Spleen (tissue), 11 donors: ENCODE data around the gene KLF6. TPM values are rescaled to one million over a fixed set of nuclear protein-coding genes. Genes with fewer than 3 reads are reported as not detected.

Experiments used
- DNase-seq: peaks from one replicate; pipeline ENCODE4 v3.0.0-alpha.2; 2020
- H3K27ac ChIP-seq, 8 donors: fragments of 200-600 bp; sonication (generic) in 7 of 8; 1 replicate in 4 of 8; 2 replicates in 4 of 8; pipeline versions ENCODE4 v1.5.0 to v1.8.0; 2016 to 2021; ENCODE audit warnings: inconsistent platforms in 4 of 8, mild to moderate bottlenecking in 4 of 8, moderate library complexity in 1 of 8
- H3K27me3 ChIP-seq, 7 donors: fragments of 200-600 bp; sonication (generic) in 6 of 7; replicated peaks in 1 of 7; 1 replicate in 4 of 7; 2 replicates in 3 of 7; pipeline versions ENCODE4 v1.5.0 to v1.8.0; 2016 to 2021; ENCODE audit warnings: inconsistent platforms in 3 of 7, mild to moderate bottlenecking in 1 of 7
- H3K36me3 ChIP-seq, 6 donors: fragments of 200-600 bp; sonication (generic) in 5 of 6; 1 replicate in 4 of 6; 2 replicates in 2 of 6; pipeline versions ENCODE4 v1.5.0 to v1.8.0; 2016 to 2021; ENCODE audit warnings: inconsistent platforms in 2 of 6
- H3K4me1 ChIP-seq, 6 donors: fragments of 200-600 bp; sonication (generic) in 5 of 6; 1 replicate in 3 of 6; 2 replicates in 3 of 6; pipeline versions ENCODE4 v1.5.0 to v1.8.0; 2016 to 2021; ENCODE audit warnings: inconsistent platforms in 3 of 6
- H3K4me3 ChIP-seq, 8 donors: fragments of 200-600 bp; sonication (generic) in 7 of 8; 1 replicate in 4 of 8; 2 replicates in 4 of 8; pipeline versions ENCODE4 v1.5.0 to v1.8.0; 2016 to 2021; ENCODE audit warnings: inconsistent platforms in 4 of 8, mild to moderate bottlenecking in 4 of 8, moderate library complexity in 2 of 8
- H3K9me3 ChIP-seq, 8 donors: fragments of 200-600 bp; sonication (generic) in 7 of 8; 1 replicate in 4 of 8; 2 replicates in 4 of 8; pipeline versions ENCODE4 v1.5.0 to v1.8.0; 2016 to 2021; ENCODE audit warnings: inconsistent platforms in 4 of 8
- CTCF ChIP-seq, 11 experiments: fragments of 200-600 bp in 7 of 11; fragments of 450-650 bp in 4 of 11; sonication (generic) in 4 of 11; IDR thresholded peaks in 8 of 11; conservative IDR thresholded peaks in 3 of 11; 1 replicate in 7 of 11; 2 replicates in 4 of 11; pipeline versions ENCODE4 v1.4.0 to v1.8.0; 2016 to 2021; ENCODE audit warnings: antibody characterized with exemption in 11 of 11, inconsistent platforms in 4 of 11, mild to moderate bottlenecking in 1 of 11
- POLR2A ChIP-seq, 3 donors: fragments of 450-650 bp; IDR thresholded peaks; one replicate each; pipeline ENCODE4 v1.5.1; 2017; ENCODE audit warnings: antibody characterized with exemption in 3 of 3, mild to moderate bottlenecking in 1 of 3
- POLR2AphosphoS5 ChIP-seq, 3 donors: sonication (generic); formaldehyde crosslinking; IDR thresholded peaks; one replicate each; pipeline ENCODE4 v1.5.1; 2017; ENCODE audit warnings: antibody characterized with exemption in 3 of 3
- WGBS, 5 donors: extraction: QIAGEN DNeasy Blood & Tissue Kit in 3 of 5; methylation state at CpG; one replicate each; pipeline versions ENCODE4 v1.1.5 to v1.1.7; 2013 to 2018; 5-methylcytosine and 5-hydroxymethylcytosine counted together
- intact Hi-C: fragments of 100-400 bp; cut with DNase I; formaldehyde crosslinking; loops from one replicate; pipeline ENCODE4 v1.15.0; 2023; ENCODE audit warnings: low total_unique reads
- polyA plus RNA-seq, 3 donors: library from polyadenylated mRNA; stranded (reverse); fragments of 200-250 nt; gene quantifications; one replicate each; pipeline ENCODE4 v1.2.1, GENCODE V29; 2013
- total RNA-seq, 7 donors: library from RNA; depleted of rRNA in 3 of 7; stranded (reverse); fragments of >200 nt in 3 of 7; fragmentation: NEBNext Ultra II Directional in 4 of 7; extraction: Animal tissue kit (Norgen Biotek cat#: 25700) in 4 of 7; gene quantifications; one replicate each; pipeline versions ENCODE4 v1.1.0 to v1.2.1, GENCODE V29; 2016 to 2021
- donor health status: healthy with polysubstance abuse.
- donor health status: DM: no; HTN: no; CAD: no; lungs with moderate emphysema.
- donor health status: DM: no; HTN: no; CAD: no.
- donor health status: Bipolar disorder and iron deficiency.
- donor health status: healthy.
- donor health status: DM: no; HTN: no; CAD: no.
- donor health status: DM: yes; HTN: yes; CAD: no.

The KLF6 gene
- total and polyA plus RNA-seq, 10 donors, result 18.8 to 211 (median 92.2) TPM

- intact Hi-C loops, result loop anchor here (10.0 kb wide), 1 partner anchor 297 kb away; no protein-coding TSS in a partner anchor
Measured at GRCh38 chr10:3781468-3782145, 3.4 kb downstream of the KLF6 start.

GRCh38 chr10:3780771-3781467 is 4.1 kb downstream of the KLF6 start:
- intact Hi-C loops, result loop anchor here (10.0 kb wide), 1 partner anchor 296 kb away; no protein-coding TSS in a partner anchor
- H3K27me3 ChIP-seq, result no peaks in the 10 kb centered on the region
- H3K4me1 ChIP-seq, result peaks cover 48 to 72% (median 68%) of the 10 kb centered on the region in 6 donors
- H3K9me3 ChIP-seq, result no peaks in the 10 kb centered on the region
- H3K27ac ChIP-seq, result peak overlapping the region; percentile 85 to 100 (median 100)
- peak; percentile 83 for DNase-seq
- TF ChIP-seq CTCF (IDR thresholded peaks at IDR 0.05 in 8 of 11, conservative IDR thresholded peaks at IDR 0.05 in 3 of 11) (no peak), POLR2A (IDR thresholded peaks at IDR 0.05) (no peak), POLR2AphosphoS5 (IDR thresholded peaks at IDR 0.05) (peak in 2 of 3 donors; percentile 5 to 13)
- peaks cover 0 to 62% (median 57%) of the 10 kb centered on the region in 6 donors for H3K36me3 ChIP-seq
- H3K4me3 ChIP-seq, result peak overlapping the region; percentile 54 to 93 (median 74)
- WGBS, 5 donors, result 55 to 68% (median 59%) methylated on average over 16 of the region's 16 CpGs

More at GRCh38 chr10:3781468-3782145, 3.4 kb downstream of the KLF6 start:
- Histone ChIP-seq H3K27me3 (no peaks in the 10 kb centered on the region), H3K4me3 (peak overlapping the region; percentile 54 to 93 (median 74)), H3K27ac (peak overlapping the region; percentile 85 to 100 (median 100)), H3K36me3 (peaks cover 0 to 55% (median 51%) of the 10 kb centered on the region in 6 donors), H3K4me1 (peaks cover 42 to 72% (median 66%) of the 10 kb centered on the region in 6 donors), H3K9me3 (no peaks in the 10 kb centered on the region)
- DNase-seq, result peak; percentile 93
- WGBS, 5 donors, result 44 to 56% (median 54%) methylated on average over 18 to 31 of the region's 31 CpGs
- TF ChIP-seq CTCF (IDR thresholded peaks at IDR 0.05 in 8 of 11, conservative IDR thresholded peaks at IDR 0.05 in 3 of 11) (peak; percentile 30 to 75 (median 61)), POLR2AphosphoS5 (IDR thresholded peaks at IDR 0.05) (peak; percentile 75 to 92 (median 76)), POLR2A (IDR thresholded peaks at IDR 0.05) (no peak)

GRCh38 chr10:3780021-3780770 is 4.8 kb downstream of the KLF6 start:
- Histone ChIP-seq H3K27me3 (no peaks in the 10 kb centered on the region), H3K9me3 (no peaks in the 10 kb centered on the region), H3K4me3 (peak overlapping the region; percentile 54 to 93 (median 74)), H3K36me3 (peaks cover 0 to 69% (median 62%) of the 10 kb centered on the region in 6 donors), H3K27ac (peak overlapping the region; percentile 85 to 100 (median 100)), H3K4me1 (peaks cover 50 to 78% (median 72%) of the 10 kb centered on the region in 6 donors)
- TF ChIP-seq POLR2A (IDR thresholded peaks at IDR 0.05) (no peak), POLR2AphosphoS5 (IDR thresholded peaks at IDR 0.05) (peak; percentile 61 to 68 (median 66)), CTCF (IDR thresholded peaks at IDR 0.05 in 8 of 11, conservative IDR thresholded peaks at IDR 0.05 in 3 of 11) (no peak)
- 52 to 75% (median 59%) methylated on average over 17 of the region's 17 CpGs for WGBS, 5 donors
- peak; percentile 74 for DNase-seq
- intact Hi-C loops, result loop anchor here (10.0 kb wide), 1 partner anchor 295 kb away; no protein-coding TSS in a partner anchor
